Smooth muscle cell (in vitro differentiated cells): ENCODE measurements around the gene TMEM52B. TPM values are rescaled to one million over a fixed set of nuclear protein-coding genes. Genes with fewer than 3 reads are reported as not detected.

Source experiments
- DNase-seq: peaks from one replicate; lab custom pipeline; 2025; ENCODE audit not compliant: unreplicated experiment; lab: John Stamatoyannopoulos, UW
- H2AFZ ChIP-seq: fragments of 200-600 bp; sonication (generic); 2 replicates; pipeline ENCODE4 v1.6.0; 2016; ENCODE audit warnings: antibody characterized with exemption, low read depth, mild to moderate bottlenecking
- H3F3A ChIP-seq: fragments of 200-600 bp; sonication (generic); 2 replicates; pipeline ENCODE4 v1.6.0; 2017; ENCODE audit warnings: antibody characterized with exemption, low read depth
- H3K27ac ChIP-seq: fragments of 200-600 bp; sonication (generic); 2 replicates; pipeline ENCODE4 v1.5.1; 2016; ENCODE audit warnings: low read depth, mild to moderate bottlenecking
- H3K27me3 ChIP-seq: fragments of 200-600 bp; sonication (generic); 2 replicates; pipeline ENCODE4 v1.6.1; 2016; ENCODE audit warnings: low read depth, mild to moderate bottlenecking
- H3K36me3 ChIP-seq: fragments of 200-600 bp; sonication (generic); 2 replicates; pipeline ENCODE4 v1.5.1; 2016; ENCODE audit warnings: low read depth
- H3K4me1 ChIP-seq: fragments of 200-600 bp; sonication (generic); 2 replicates; pipeline ENCODE4 v1.5.1; 2016; ENCODE audit warnings: low read depth
- H3K4me2 ChIP-seq: fragments of 200-600 bp; sonication (generic); 2 replicates; pipeline ENCODE4 v1.6.0; 2016; ENCODE audit warnings: mild to moderate bottlenecking
- H3K4me3 ChIP-seq: fragments of 200-600 bp; sonication (generic); 2 replicates; pipeline ENCODE4 v1.5.1; 2016; ENCODE audit warnings: mild to moderate bottlenecking
- H3K79me2 ChIP-seq: fragments of 200-600 bp; sonication (generic); 2 replicates; pipeline ENCODE4 v1.6.0; 2016; ENCODE audit warnings: low read depth, mild to moderate bottlenecking
- H3K9ac ChIP-seq: fragments of 200-600 bp; sonication (generic); 2 replicates; pipeline ENCODE4 v1.6.0; 2016; ENCODE audit warnings: low read depth
- H3K9me3 ChIP-seq: fragments of 200-600 bp; sonication (generic); replicated peaks from 2 replicates; pipeline ENCODE4 v1.5.1; 2016; ENCODE audit warnings: low read depth
- H4K20me1 ChIP-seq: fragments of 200-600 bp; sonication (generic); 2 replicates; pipeline ENCODE4 v1.6.0; 2016; ENCODE audit warnings: low read depth
- WGBS: methylation state at CpG from one replicate; pipeline ENCODE4 v1.1.7; 2016; ENCODE audit warnings: low lambda C conversion rate; 5-methylcytosine and 5-hydroxymethylcytosine counted together
- polyA plus RNA-seq: library from polyadenylated mRNA; unstranded; fragments of >200 nt; fragmentation: Nextera tagmentation; extraction: Ambion mirVana; gene quantifications from 2 replicates; pipeline ENCODE4 v1.2.1, GENCODE V29; 2016
- total RNA-seq: library from RNA; depleted of rRNA; stranded (reverse); fragments of >200 nt; gene quantifications from 2 replicates; pipeline ENCODE4 v1.2.3, GENCODE V29; 2014
- TF ChIP-seq, protein P1 (sequence below): fragments of 200-600 bp; sonication (generic); IDR thresholded peaks from 2 replicates; pipeline ENCODE4 v1.5.1; 2017; ENCODE audit warnings: borderline replicate concordance, mild to moderate bottlenecking, antibody characterized with exemption; ENCODE audit not compliant: insufficient read depth, poor library complexity, severe bottlenecking

TMEM52B gene
- total and polyA plus RNA-seq, 2 experiments from 2014 or later: 0.77 to 2.0 TPM

DNA sequence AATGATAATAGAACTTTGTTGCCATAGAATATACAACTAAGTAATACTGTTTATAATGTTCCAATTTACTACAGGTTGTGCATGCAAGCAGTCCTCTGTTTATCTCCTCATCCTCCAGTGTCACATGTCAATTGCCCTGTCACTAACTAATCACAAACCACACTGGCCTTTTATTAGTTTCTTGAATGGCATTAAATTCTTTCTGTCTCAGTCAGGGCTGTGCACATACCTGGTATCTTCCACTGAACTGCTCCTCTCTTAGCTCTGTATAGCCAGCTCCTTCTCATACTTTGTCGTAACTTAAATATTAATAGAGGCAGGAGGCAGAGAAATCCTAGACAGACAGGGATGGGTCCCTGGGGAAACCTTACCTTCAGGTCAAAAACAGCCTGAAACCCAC, 57.9 kb downstream of the TMEM52B start:
- no peaks in the 10 kb centered on the region for H3F3A ChIP-seq
- no peaks in the 10 kb centered on the region for H3K27me3 ChIP-seq
- H3K4me1 ChIP-seq: peaks cover 4% of the 10 kb centered on the region
- H2AFZ ChIP-seq: no peak overlapping the region
- H3K4me2 ChIP-seq: no peak overlapping the region
- no peak overlapping the region for H3K27ac ChIP-seq
- no peaks in the 10 kb centered on the region for H3K36me3 ChIP-seq
- no peak overlapping the region for H3K9ac ChIP-seq
- no peaks in the 10 kb centered on the region for H3K9me3 ChIP-seq
- TF ChIP-seq, protein P1, sequence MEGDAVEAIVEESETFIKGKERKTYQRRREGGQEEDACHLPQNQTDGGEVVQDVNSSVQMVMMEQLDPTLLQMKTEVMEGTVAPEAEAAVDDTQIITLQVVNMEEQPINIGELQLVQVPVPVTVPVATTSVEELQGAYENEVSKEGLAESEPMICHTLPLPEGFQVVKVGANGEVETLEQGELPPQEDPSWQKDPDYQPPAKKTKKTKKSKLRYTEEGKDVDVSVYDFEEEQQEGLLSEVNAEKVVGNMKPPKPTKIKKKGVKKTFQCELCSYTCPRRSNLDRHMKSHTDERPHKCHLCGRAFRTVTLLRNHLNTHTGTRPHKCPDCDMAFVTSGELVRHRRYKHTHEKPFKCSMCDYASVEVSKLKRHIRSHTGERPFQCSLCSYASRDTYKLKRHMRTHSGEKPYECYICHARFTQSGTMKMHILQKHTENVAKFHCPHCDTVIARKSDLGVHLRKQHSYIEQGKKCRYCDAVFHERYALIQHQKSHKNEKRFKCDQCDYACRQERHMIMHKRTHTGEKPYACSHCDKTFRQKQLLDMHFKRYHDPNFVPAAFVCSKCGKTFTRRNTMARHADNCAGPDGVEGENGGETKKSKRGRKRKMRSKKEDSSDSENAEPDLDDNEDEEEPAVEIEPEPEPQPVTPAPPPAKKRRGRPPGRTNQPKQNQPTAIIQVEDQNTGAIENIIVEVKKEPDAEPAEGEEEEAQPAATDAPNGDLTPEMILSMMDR: no peak
- no peaks in the 10 kb centered on the region for H4K20me1 ChIP-seq
- no peak overlapping the region for H3K4me3 ChIP-seq
- DNase-seq: no peak
- WGBS: 96% methylated on average over 1 of the region's 1 CpG
- no peaks in the 10 kb centered on the region for H3K79me2 ChIP-seq

DNA sequence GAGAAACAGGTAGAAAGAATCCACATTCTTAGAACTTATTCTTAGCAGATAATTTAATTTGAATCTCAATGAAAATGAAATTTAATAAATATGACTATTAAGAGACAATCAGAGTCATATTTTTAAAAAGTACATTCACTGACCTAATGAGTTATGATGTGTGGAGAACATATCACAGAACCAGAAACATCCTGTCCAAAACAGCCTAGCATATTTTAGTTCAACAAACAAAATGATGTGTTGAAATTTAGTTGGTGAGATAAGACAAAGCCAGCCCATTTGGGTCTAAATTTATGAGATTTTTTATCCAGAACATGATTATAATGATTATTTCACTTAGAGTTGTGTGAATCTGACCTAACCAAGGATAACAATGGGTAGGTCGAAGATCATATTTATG, 59.7 kb downstream of the TMEM52B start:
- Histone ChIP-seq H3K79me2 (no peaks in the 10 kb centered on the region), H3K36me3 (no peaks in the 10 kb centered on the region), H3K27ac (no peak overlapping the region), H3K27me3 (no peaks in the 10 kb centered on the region), H2AFZ (no peak overlapping the region), H3F3A (no peaks in the 10 kb centered on the region), H4K20me1 (no peaks in the 10 kb centered on the region), H3K4me2 (no peak overlapping the region), H3K4me1 (peaks cover 4% of the 10 kb centered on the region), H3K9me3 (no peaks in the 10 kb centered on the region), H3K9ac (no peak overlapping the region), H3K4me3 (no peak overlapping the region)
- 100% methylated on average over 1 of the region's 1 CpG for WGBS
- TF ChIP-seq, protein P1: no peak
- no peak for DNase-seq

DNA sequence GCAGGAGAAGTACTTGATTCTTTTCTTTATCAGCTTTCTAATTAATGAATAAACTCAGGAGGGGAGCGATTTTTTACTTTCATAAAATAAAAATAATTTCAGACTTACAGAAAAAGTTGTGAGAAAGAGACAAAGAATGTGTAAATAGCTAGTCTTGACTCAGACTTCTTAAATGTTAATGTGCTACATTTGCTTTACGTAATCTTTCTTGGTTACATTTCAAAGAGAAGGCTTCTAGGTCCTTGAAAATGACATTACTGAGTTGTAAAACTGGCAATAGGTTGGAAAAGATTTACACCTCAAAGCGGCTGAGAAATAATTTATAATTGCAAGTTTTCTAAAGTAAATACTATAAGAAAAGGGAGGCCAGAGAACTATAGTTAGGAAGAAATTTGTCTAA, 62.5 kb downstream of the TMEM52B start:
- Histone ChIP-seq H3K36me3 (no peaks in the 10 kb centered on the region), H3K9me3 (no peaks in the 10 kb centered on the region), H3K79me2 (no peaks in the 10 kb centered on the region), H3K4me3 (no peak overlapping the region), H2AFZ (peak overlapping the region; percentile 19), H3K27ac (no peak overlapping the region), H3K27me3 (no peaks in the 10 kb centered on the region), H3K9ac (no peak overlapping the region), H3K4me2 (peak overlapping the region; percentile 8), H3F3A (no peaks in the 10 kb centered on the region), H3K4me1 (peaks cover 4% of the 10 kb centered on the region), H4K20me1 (no peaks in the 10 kb centered on the region)
- DNase-seq: no peak
- WGBS: 30% methylated on average over 3 of the region's 3 CpGs
- TF ChIP-seq, protein P1: no peak

Other genes starting within 250 kb of the TMEM52B start
- not detected in 2 replicates for gene CLEC2A, start 246.7 kb upstream of the TMEM52B start, total RNA-seq
- 0.67 and 1.7 TPM in 2 replicates for gene CLEC2A, start 246.7 kb upstream of the TMEM52B start, polyA plus RNA-seq
- gene CLEC12A, start 207.6 kb upstream of the TMEM52B start, total RNA-seq: 1.2 and 2.3 TPM in 2 replicates
- 0.40 and 1.7 TPM in 2 replicates for gene CLEC12A, start 207.6 kb upstream of the TMEM52B start, polyA plus RNA-seq
- 2.5 and 2.9 TPM in 2 replicates for gene CLEC1B, start 179.9 kb upstream of the TMEM52B start, total RNA-seq
- gene CLEC1B, start 179.9 kb upstream of the TMEM52B start, polyA plus RNA-seq: 2.8 and 4.1 TPM in 2 replicates
- not detected in 2 replicates for gene CLEC12B, start 168.4 kb upstream of the TMEM52B start, total RNA-seq
- not detected in 2 replicates for gene CLEC12B, start 168.4 kb upstream of the TMEM52B start, polyA plus RNA-seq
- not detected in 2 replicates for gene CLEC9A, start 148.3 kb upstream of the TMEM52B start, total RNA-seq
- not detected in 2 replicates for gene CLEC9A, start 148.3 kb upstream of the TMEM52B start, polyA plus RNA-seq
- gene CLEC1A, start 80.0 kb upstream of the TMEM52B start, total RNA-seq: 0.40 TPM in 1 of 2 replicates, not detected in the other
- 0.70 TPM in 1 of 2 replicates, not detected in the other for gene CLEC1A, start 80.0 kb upstream of the TMEM52B start, polyA plus RNA-seq
- gene CLEC7A, start 48.8 kb upstream of the TMEM52B start, total RNA-seq: 0.27 TPM in 1 of 2 replicates, not detected in the other
- gene CLEC7A, start 48.8 kb upstream of the TMEM52B start, polyA plus RNA-seq: 0.41 TPM in 1 of 2 replicates, not detected in the other
- gene OLR1, start 6.9 kb upstream of the TMEM52B start, total RNA-seq: 7.4 and 14.5 TPM in 2 replicates
- gene OLR1, start 6.9 kb upstream of the TMEM52B start, polyA plus RNA-seq: 5.4 and 6.7 TPM in 2 replicates
- 83.4 and 101 TPM in 2 replicates for gene GABARAPL1, start 33.8 kb downstream of the TMEM52B start, total RNA-seq
- 87.3 and 90.0 TPM in 2 replicates for gene GABARAPL1, start 33.8 kb downstream of the TMEM52B start, polyA plus RNA-seq
- 0.18 and 1.2 TPM in 2 replicates for gene KLRD1, start 128.8 kb downstream of the TMEM52B start, total RNA-seq
- 0.09 and 0.56 TPM in 2 replicates for gene KLRD1, start 128.8 kb downstream of the TMEM52B start, polyA plus RNA-seq
- not detected in 2 replicates for gene KLRK1, start 211.0 kb downstream of the TMEM52B start, total RNA-seq
- 0.22 TPM in 1 of 2 replicates, not detected in the other for gene KLRK1, start 211.0 kb downstream of the TMEM52B start, polyA plus RNA-seq
- gene KLRC4, start 230.7 kb downstream of the TMEM52B start, total RNA-seq: not detected in 2 replicates
- not detected in 2 replicates for gene KLRC4, start 230.7 kb downstream of the TMEM52B start, polyA plus RNA-seq
- not detected in 2 replicates for gene KLRC3, start 241.6 kb downstream of the TMEM52B start, total RNA-seq
- not detected in 2 replicates for gene KLRC3, start 241.6 kb downstream of the TMEM52B start, polyA plus RNA-seq